IMR-90 (cell line): ENCODE data around the gene GPR171. TPM values are rescaled to one million over a fixed set of nuclear protein-coding genes. Genes with fewer than 3 reads are reported as not detected.

ENCODE experiments used
- ATAC-seq: fragments of 200-7000 bp; cut with Tn5 transposase; 2 replicates; pipeline ENCODE4 v1.9.1; 2020; ENCODE audit warnings: low read depth, mild to moderate bottlenecking, moderate library complexity
- BruUV-seq: library from RNA; stranded (reverse); fragments of 400-500 nt; replicated peaks from 2 replicates; lab custom pipeline; 2021; lab: Mats Ljungman, UMichigan
- CTCF ChIA-PET: fragments of 300-600 bp; formaldehyde crosslinking; extraction: SDS; loops from one replicate; lab custom pipeline; 2021; ENCODE audit warnings: antibody characterized with exemption; lab: Yijun Ruan, JAX
- POLR2A ChIA-PET: fragments of 300-600 bp; sonication (Branson Sonifier 250); formaldehyde crosslinking; loops from one replicate; lab custom pipeline; 2022; ENCODE audit warnings: antibody characterized with exemption; ENCODE audit not compliant: unreplicated experiment; lab: Charles Lee
- DNase-seq: peaks from one replicate; pipeline ENCODE4 v3.0.0; 2013
- H2AFZ ChIP-seq: replicated peaks from 2 replicates; pipeline ENCODE3; 2013; ENCODE audit warnings: low read length, mild to moderate bottlenecking; ENCODE audit not compliant: poor library complexity
- H2AK5ac ChIP-seq: 2 replicates; pipeline ENCODE4 v1.6.1; 2013; ENCODE audit warnings: low read depth, low read length, inconsistent platforms
- H2AK9ac ChIP-seq: replicated peaks from 2 replicates; pipeline ENCODE3; 2013; ENCODE audit warnings: mild to moderate bottlenecking, low read depth, low read length, moderate library complexity; ENCODE audit not compliant: poor library complexity
- H2BK120ac ChIP-seq: 2 replicates; pipeline ENCODE4 v1.6.1; 2013; ENCODE audit warnings: low read depth, low read length, inconsistent platforms
- H2BK15ac ChIP-seq: 3 replicates; pipeline ENCODE4 v1.6.1; 2013; ENCODE audit warnings: low read depth, low read length, inconsistent platforms
- H2BK20ac ChIP-seq: 2 replicates; pipeline ENCODE4 v1.6.1; 2013; ENCODE audit warnings: low read depth, mild to moderate bottlenecking, inconsistent platforms, low read length, moderate library complexity
- H2BK5ac ChIP-seq: 2 replicates; pipeline ENCODE4 v1.6.1; 2013; ENCODE audit warnings: mild to moderate bottlenecking, low read depth, low read length, inconsistent platforms; ENCODE audit not compliant: poor library complexity, severe bottlenecking
- H3K14ac ChIP-seq: replicated peaks from 2 replicates; pipeline ENCODE4 v1.6.1; 2013; ENCODE audit warnings: low read depth, low read length, inconsistent platforms
- H3K18ac ChIP-seq: 2 replicates; pipeline ENCODE4 v1.6.1; 2013; ENCODE audit warnings: low read depth, low read length, control low read depth
- H3K23ac ChIP-seq: 2 replicates; pipeline ENCODE4 v1.6.1; 2013; ENCODE audit warnings: low read depth, low read length, inconsistent platforms
- H3K27ac ChIP-seq: 2 replicates; pipeline ENCODE4 v1.5.1; 2013; ENCODE audit warnings: mild to moderate bottlenecking, control low read depth, low read length; ENCODE audit not compliant: insufficient read depth
- H3K27me3 ChIP-seq: 2 replicates; pipeline ENCODE4 v1.6.1; 2013; ENCODE audit warnings: low read length; ENCODE audit not compliant: control insufficient read depth, insufficient read depth
- H3K36me3 ChIP-seq: 2 replicates; pipeline ENCODE4 v1.6.1; 2013; ENCODE audit warnings: low read length, mixed read lengths; ENCODE audit not compliant: control insufficient read depth, insufficient read depth
- H3K4ac ChIP-seq: 2 replicates; pipeline ENCODE4 v1.6.1; 2013; ENCODE audit warnings: low read depth, low read length, inconsistent platforms
- H3K4me1 ChIP-seq: 2 replicates; pipeline ENCODE4 v1.6.1; 2013; ENCODE audit warnings: low read length, mixed read lengths; ENCODE audit not compliant: control insufficient read depth, insufficient read depth
- H3K4me2 ChIP-seq: 2 replicates; pipeline ENCODE4 v1.6.1; 2013; ENCODE audit warnings: low read depth, mild to moderate bottlenecking, control low read depth, low read length, moderate library complexity
- H3K4me3 ChIP-seq: 2 replicates; pipeline ENCODE4 v1.5.1; 2013; ENCODE audit warnings: low read depth, mild to moderate bottlenecking, control low read depth, low read length, moderate library complexity; ENCODE audit not compliant: insufficient read depth
- H3K56ac ChIP-seq: 2 replicates; pipeline ENCODE4 v1.6.1; 2013; ENCODE audit warnings: low read length, inconsistent platforms; ENCODE audit not compliant: insufficient read depth; ENCODE audit errors: extremely low read depth
- H3K79me1 ChIP-seq, 2 experiments: 2 replicates each; pipeline ENCODE4 v1.6.1; 2013; ENCODE audit warnings: low read length in 2 of 2, inconsistent platforms in 1 of 2, low read depth in 1 of 2
- H3K9ac ChIP-seq: 2 replicates; pipeline ENCODE4 v1.6.1; 2013; ENCODE audit warnings: low read depth, low read length, control low read depth
- H3K9me1 ChIP-seq: 2 replicates; pipeline ENCODE4 v1.6.1; 2013; ENCODE audit warnings: low read length, inconsistent platforms; ENCODE audit not compliant: insufficient read depth
- H3K9me3 ChIP-seq: 2 replicates; pipeline ENCODE4 v1.6.1; 2013; ENCODE audit warnings: low read length; ENCODE audit not compliant: control insufficient read depth, insufficient read depth
- H4K20me1 ChIP-seq: 2 replicates; pipeline ENCODE4 v1.6.1; 2013; ENCODE audit warnings: low read length, inconsistent platforms; ENCODE audit not compliant: insufficient read depth
- H4K5ac ChIP-seq: 2 replicates; pipeline ENCODE4 v1.6.1; 2013; ENCODE audit warnings: mild to moderate bottlenecking, low read depth, low read length, control low read depth
- H4K8ac ChIP-seq, 2 experiments: 2 replicates each; pipeline ENCODE4 v1.6.1; 2013; ENCODE audit warnings: low read depth in 2 of 2, low read length in 2 of 2, control low read depth in 1 of 2, inconsistent platforms in 1 of 2
- H4K91ac ChIP-seq: 2 replicates; pipeline ENCODE4 v1.6.1; 2013; ENCODE audit warnings: low read depth, low read length, inconsistent platforms; ENCODE audit not compliant: insufficient read depth
- BHLHE40 ChIP-seq: fragments of 150-350 bp; IDR thresholded peaks from 2 replicates; pipeline ENCODE4 v1.6.1; 2016; ENCODE audit warnings: mild to moderate bottlenecking, low read depth, low read length
- CEBPB ChIP-seq: IDR thresholded peaks from 2 replicates; pipeline ENCODE4 v1.6.1; 2012; ENCODE audit warnings: low read depth, low read length, improper control_type of control experiment
- CHD1 ChIP-seq: IDR thresholded peaks from 2 replicates; pipeline ENCODE4 v1.6.1; 2012; ENCODE audit warnings: low read depth, low read length, improper control_type of control experiment
- FOS ChIP-seq: fragments of 150-350 bp; IDR thresholded peaks from 2 replicates; pipeline ENCODE4 v1.6.1; 2016; ENCODE audit warnings: low read depth, low read length
- WGBS, 2 experiments: methylation state at CpG; one replicate each; pipeline versions ENCODE4 v1.1.5 to v1.1.7; 2013; ENCODE audit warnings: missing lambda C conversion rate in 2 of 2; ENCODE audit not compliant: insufficient read length in 1 of 2; ENCODE audit errors: extremely low coverage in 2 of 2; 5-methylcytosine and 5-hydroxymethylcytosine counted together
- dilution Hi-C: fragments of 300-500 bp; cut with HindIII; formaldehyde crosslinking; loops from one replicate; pipeline ENCODE4 v1.14.3; 2018; ENCODE audit warnings: low sequenced_read_pairs; ENCODE audit not compliant: unreplicated experiment
- in situ Hi-C: fragments of 300-500 bp; cut with MboI; formaldehyde crosslinking; loops from 3 replicates; pipeline ENCODE4 v1.14.3; 2019; ENCODE audit warnings: low sequenced_read_pairs, inconsistent platforms, mixed read lengths
- intact Hi-C: fragments of 100-400 bp; cut with micrococcal nuclease; formaldehyde crosslinking; loops from 2 replicates; pipeline ENCODE4 v1.10.0; 2022
- polyA plus RNA-seq, 3 experiments: library from polyadenylated mRNA; depleted of rRNA; stranded (reverse); fragments of >200 nt; gene quantifications; 2 replicates each; pipeline ENCODE4 v1.2.3, GENCODE V29; 2012; ENCODE audit warnings: low replicate concordance in 1 of 3
- total RNA-seq: library from RNA; depleted of rRNA; stranded (reverse); fragments of >200 nt; gene quantifications from 2 replicates; pipeline ENCODE4 v1.2.3, GENCODE V29; 2012
- TF ChIP-seq, protein P1 (sequence below): fragments of 150-350 bp; IDR thresholded peaks from 2 replicates; pipeline ENCODE4 v1.6.1; 2017; ENCODE audit warnings: mild to moderate bottlenecking, antibody characterized with exemption, low read length, low read depth

The GPR171 gene
- total and polyA plus RNA-seq, 2 of the 4 experiments (the other 2 are of a cell fraction), result not detected

DNA sequence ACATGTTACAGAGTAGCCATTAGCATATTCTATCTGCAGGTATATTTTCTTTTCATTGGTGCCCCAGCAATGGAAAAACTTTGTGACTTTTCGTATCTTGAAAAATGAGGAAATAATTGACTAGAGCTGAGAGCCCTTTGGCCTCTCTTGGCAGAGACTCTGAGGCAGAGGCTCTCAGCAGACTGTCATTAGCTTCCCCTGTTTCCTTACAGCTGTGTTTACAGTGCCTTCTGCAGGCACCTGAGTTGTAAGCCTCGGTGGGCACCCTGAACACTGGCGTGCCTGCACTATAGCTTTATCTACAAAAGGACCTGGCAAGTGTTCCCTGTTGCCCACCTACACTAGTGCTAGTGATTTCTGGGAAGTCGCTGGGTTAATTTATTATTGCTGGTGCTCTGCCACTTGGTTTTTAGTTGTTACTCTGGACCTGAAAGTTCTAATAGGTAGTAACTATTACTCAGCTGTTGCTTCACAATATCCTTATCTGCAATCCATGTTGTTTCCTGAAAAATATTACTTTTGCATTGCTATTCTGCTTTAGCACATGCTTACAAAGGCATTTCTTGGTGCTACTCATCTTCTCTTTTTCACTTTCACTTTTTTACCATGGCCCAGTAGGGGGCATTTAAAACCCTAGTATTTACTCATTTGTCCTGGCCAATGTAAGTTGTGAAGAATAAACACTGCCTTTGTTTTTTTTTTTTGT lies 7.8 kb upstream of the GPR171 start:
- no peak overlapping the region for H3K14ac ChIP-seq
- no peak overlapping the region for H2BK15ac ChIP-seq
- H3K56ac ChIP-seq, result no peak overlapping the region
- H3K27me3 ChIP-seq, result no peaks in the 10 kb centered on the region
- no peak overlapping the region for H3K4me3 ChIP-seq
- no peak overlapping the region for H2AK5ac ChIP-seq
- no TSS peak for BruUV-seq
- H3K27ac ChIP-seq, result no peak overlapping the region
- in situ Hi-C loops, result no loop called here
- no peak overlapping the region for H2AFZ ChIP-seq
- POLR2A ChIA-PET, result no interaction called here
- H4K20me1 ChIP-seq, result no peaks in the 10 kb centered on the region
- no peak overlapping the region for H3K4ac ChIP-seq
- H4K8ac ChIP-seq, result no peak overlapping the region
- H3K18ac ChIP-seq, result no peak overlapping the region
- H4K91ac ChIP-seq, result no peak overlapping the region
- no peak overlapping the region; the same call in 1 of the 2 replicates for H3K4me2 ChIP-seq
- H2BK5ac ChIP-seq, result no peak overlapping the region
- H2AK9ac ChIP-seq, result no peak overlapping the region
- no peak overlapping the region for H2BK20ac ChIP-seq
- dilution Hi-C loops, result no loop called here
- H3K4me1 ChIP-seq, result peaks cover 2% of the 10 kb centered on the region; the same call in 1 of the 2 replicates
- ATAC-seq, result no peak
- no peaks in the 10 kb centered on the region for H3K36me3 ChIP-seq
- CTCF ChIA-PET, result interaction anchor here (0.6 to 1.1 kb wide), 4 partner anchors 8 to 43 kb away, joined by 3 to 4 read pairs (median 4); partner anchors contain the start of gene GPR171
- TF ChIP-seq, protein P1, sequence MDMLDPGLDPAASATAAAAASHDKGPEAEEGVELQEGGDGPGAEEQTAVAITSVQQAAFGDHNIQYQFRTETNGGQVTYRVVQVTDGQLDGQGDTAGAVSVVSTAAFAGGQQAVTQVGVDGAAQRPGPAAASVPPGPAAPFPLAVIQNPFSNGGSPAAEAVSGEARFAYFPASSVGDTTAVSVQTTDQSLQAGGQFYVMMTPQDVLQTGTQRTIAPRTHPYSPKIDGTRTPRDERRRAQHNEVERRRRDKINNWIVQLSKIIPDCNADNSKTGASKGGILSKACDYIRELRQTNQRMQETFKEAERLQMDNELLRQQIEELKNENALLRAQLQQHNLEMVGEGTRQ, result no peak
- TF ChIP-seq BHLHE40 (no peak), CHD1 (no peak), FOS (no peak), CEBPB (0 out of 2 replicates have a peak, but pooled peaks have one; percentile 2)
- H4K5ac ChIP-seq, result no peak overlapping the region
- intact Hi-C loops, result no loop called here
- H3K23ac ChIP-seq, result no peak overlapping the region
- no peak overlapping the region for H3K9ac ChIP-seq
- no peaks in the 10 kb centered on the region for H3K79me1 ChIP-seq
- no peak for DNase-seq
- no peak overlapping the region for H2BK120ac ChIP-seq
- H3K9me1 ChIP-seq, result 0 out of 2 replicates have a peak, but pooled peaks cover 2% of the 10 kb centered on the region
- WGBS, 2 experiments, result 60% methylated on average over 2 of the region's 4 CpGs; no CpG with 5 or more reads in 1 of the 2 experiments
- H3K9me3 ChIP-seq, result no peaks in the 10 kb centered on the region
